ENCODE results near the gene MYPOP. TPM values are rescaled to one million over a fixed set of nuclear protein-coding genes. Genes with fewer than 3 reads are reported as not detected.

The MYPOP gene
- total and polyA plus RNA-seq, 9 of the 15 experiments (the other 6 are each of a cell fraction or from before 2014, with no cell fraction given): 0.32 to 7.6 (median 1.6) TPM

GRCh38 chr19:45876411-45877197, 25.8 kb downstream of the MYPOP start (continued):
- TF ChIP-seq MGA (IDR thresholded peaks at IDR 0.05): peak; percentile 62
- TF ChIP-seq ZNF507 (tag; conservative IDR thresholded peaks at IDR 0.05): no peak
- TF ChIP-seq SMARCE1 (IDR thresholded peaks at IDR 0.05): peak; percentile 66
- no peak for TF ChIP-seq NFATC3 (IDR thresholded peaks at IDR 0.05)
- 0 out of 2 replicates have a peak, but pooled peaks have one; percentile 61 for TF ChIP-seq SMAD4 (CRISPR knock-in tag; conservative IDR thresholded peaks at IDR 0.05)
- peak; percentile 62 for TF ChIP-seq SMARCA4 (IDR thresholded peaks at IDR 0.05)
- no peak for TF ChIP-seq ZBTB17 (CRISPR knock-in tag; IDR thresholded peaks at IDR 0.05)
- TF ChIP-seq ELF4 (CRISPR knock-in tag; IDR thresholded peaks at IDR 0.05): peak; percentile 90
- no peak for TF ChIP-seq ZNF23 (CRISPR knock-in tag; IDR thresholded peaks at IDR 0.05)
- peak; percentile 70; the same call in 1 of the 2 replicates for TF ChIP-seq ARID1B (IDR thresholded peaks at IDR 0.05)
- TF ChIP-seq ZHX1 (conservative IDR thresholded peaks at IDR 0.05; ENCODE audit: low read length): no peak
- TF ChIP-seq BCOR (IDR thresholded peaks at IDR 0.05): 0 out of 2 replicates have a peak, but pooled peaks have one; percentile 61
- TF ChIP-seq ZNF124 (CRISPR knock-in tag; IDR thresholded peaks at IDR 0.05): no peak
- TF ChIP-seq USF1 (CRISPR knock-in tag; IDR thresholded peaks at IDR 0.05): no peak
- peak; percentile 52 for TF ChIP-seq CREM (IDR thresholded peaks at IDR 0.05; ENCODE audit: low read depth)
